Measurements from ENCODE around the gene MVB12B. TPM values are rescaled to one million over a fixed set of nuclear protein-coding genes. Genes with fewer than 3 reads are reported as not detected.

Gene MVB12B
- total RNA-seq, 1 experiment from 2014 or later, result 10.9 TPM

GRCh38 chr9:126399251-126399650 lies 72.6 kb downstream of the MVB12B start:
- TF ChIP-seq CBX3 (IDR thresholded peaks at IDR 0.05; ENCODE audit: low read depth) (no peak), TCF7L2 (IDR thresholded peaks at IDR 0.05; ENCODE audit: borderline replicate concordance, extremely low read depth, insufficient read depth, insufficient read length) (no peak), CEBPB (IDR thresholded peaks at IDR 0.05; ENCODE audit: low read depth) (no peak), POLR2AphosphoS5 (IDR thresholded peaks at IDR 0.05; ENCODE audit: low read depth, low read length) (no peak), JUND (IDR thresholded peaks at IDR 0.05) (no peak), RAD21 (IDR thresholded peaks at IDR 0.05; ENCODE audit: low read depth) (no peak), FOSL1 (IDR thresholded peaks at IDR 0.05; ENCODE audit: low read depth) (no peak), EGR1 (IDR thresholded peaks at IDR 0.05; ENCODE audit: low read depth) (no peak), EZH2 (IDR thresholded peaks at IDR 0.05) (no peak), ELF1 (IDR thresholded peaks at IDR 0.05; ENCODE audit: borderline replicate concordance, low read depth) (no peak), POLR2A (IDR thresholded peaks at IDR 0.05; ENCODE audit: borderline replicate concordance, extremely low read depth, insufficient read depth, insufficient read length) (no peak), YY1 (IDR thresholded peaks at IDR 0.05; ENCODE audit: extremely low read depth, insufficient replicate concordance, low read depth, low read length) (no peak), SIN3A (IDR thresholded peaks at IDR 0.05; ENCODE audit: low read depth) (no peak), SP1 (IDR thresholded peaks at IDR 0.05; ENCODE audit: low read depth) (no peak)
- TF ChIP-seq, protein P1, sequence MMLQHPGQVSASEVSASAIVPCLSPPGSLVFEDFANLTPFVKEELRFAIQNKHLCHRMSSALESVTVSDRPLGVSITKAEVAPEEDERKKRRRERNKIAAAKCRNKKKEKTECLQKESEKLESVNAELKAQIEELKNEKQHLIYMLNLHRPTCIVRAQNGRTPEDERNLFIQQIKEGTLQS (IDR thresholded peaks at IDR 0.05), result no peak
- TF ChIP-seq, protein P2, sequence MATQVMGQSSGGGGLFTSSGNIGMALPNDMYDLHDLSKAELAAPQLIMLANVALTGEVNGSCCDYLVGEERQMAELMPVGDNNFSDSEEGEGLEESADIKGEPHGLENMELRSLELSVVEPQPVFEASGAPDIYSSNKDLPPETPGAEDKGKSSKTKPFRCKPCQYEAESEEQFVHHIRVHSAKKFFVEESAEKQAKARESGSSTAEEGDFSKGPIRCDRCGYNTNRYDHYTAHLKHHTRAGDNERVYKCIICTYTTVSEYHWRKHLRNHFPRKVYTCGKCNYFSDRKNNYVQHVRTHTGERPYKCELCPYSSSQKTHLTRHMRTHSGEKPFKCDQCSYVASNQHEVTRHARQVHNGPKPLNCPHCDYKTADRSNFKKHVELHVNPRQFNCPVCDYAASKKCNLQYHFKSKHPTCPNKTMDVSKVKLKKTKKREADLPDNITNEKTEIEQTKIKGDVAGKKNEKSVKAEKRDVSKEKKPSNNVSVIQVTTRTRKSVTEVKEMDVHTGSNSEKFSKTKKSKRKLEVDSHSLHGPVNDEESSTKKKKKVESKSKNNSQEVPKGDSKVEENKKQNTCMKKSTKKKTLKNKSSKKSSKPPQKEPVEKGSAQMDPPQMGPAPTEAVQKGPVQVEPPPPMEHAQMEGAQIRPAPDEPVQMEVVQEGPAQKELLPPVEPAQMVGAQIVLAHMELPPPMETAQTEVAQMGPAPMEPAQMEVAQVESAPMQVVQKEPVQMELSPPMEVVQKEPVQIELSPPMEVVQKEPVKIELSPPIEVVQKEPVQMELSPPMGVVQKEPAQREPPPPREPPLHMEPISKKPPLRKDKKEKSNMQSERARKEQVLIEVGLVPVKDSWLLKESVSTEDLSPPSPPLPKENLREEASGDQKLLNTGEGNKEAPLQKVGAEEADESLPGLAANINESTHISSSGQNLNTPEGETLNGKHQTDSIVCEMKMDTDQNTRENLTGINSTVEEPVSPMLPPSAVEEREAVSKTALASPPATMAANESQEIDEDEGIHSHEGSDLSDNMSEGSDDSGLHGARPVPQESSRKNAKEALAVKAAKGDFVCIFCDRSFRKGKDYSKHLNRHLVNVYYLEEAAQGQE (IDR thresholded peaks at IDR 0.05; ENCODE audit: low read depth), result no peak
- Histone ChIP-seq H3K4me3 (replicated peaks in 1 of 2; ENCODE audit: low read depth in 1 of 2, low read length in 2 of 2) (no peak overlapping the region), H3K27ac (ENCODE audit: low read depth, low read length) (no peak overlapping the region), H3K36me3 (ENCODE audit: control insufficient read depth in 1 of 2, insufficient read depth in 2 of 2, low read length in 2 of 2) (no peaks in the 10 kb centered on the region), H3K9me2 (ENCODE audit: insufficient read depth) (no peaks in the 10 kb centered on the region), H4K20me1 (ENCODE audit: insufficient read depth) (no peaks in the 10 kb centered on the region), H3K9me3 (ENCODE audit: control insufficient read depth in 1 of 2, insufficient read depth in 1 of 2, low read depth in 1 of 2, low read length in 2 of 2) (no peaks in the 10 kb centered on the region), H3K4me1 (ENCODE audit: control insufficient read depth in 1 of 2, insufficient read depth in 2 of 2, low read length in 2 of 2) (peaks cover 11 to 13% of the 10 kb centered on the region in 2 experiments; a peak in 3 of 4 replicates), H3K4me2 (ENCODE audit: low read length) (no peak overlapping the region), H3K27me3 (ENCODE audit: insufficient read depth, low read length) (no peaks in the 10 kb centered on the region), H3K79me2 (ENCODE audit: insufficient read depth, low read length) (no peaks in the 10 kb centered on the region), H2AFZ (ENCODE audit: low read depth, low read length, poor library complexity, severe bottlenecking) (no peak overlapping the region), H3K9ac (ENCODE audit: low read length) (no peak overlapping the region)
- POLR2A ChIA-PET, result no interaction called here
- intact Hi-C loops (cut with micrococcal nuclease), result loop anchor here (5.0 kb wide), 1 partner anchor 82 kb away; no protein-coding TSS in a partner anchor
- ATAC-seq (no peak), DNase-seq (ENCODE audit: low read depth, low spot score) (no peak)
- BruUV-seq (replicated peaks), result no TSS peak
- CTCF ChIA-PET, result interaction anchor here (0.8 to 2.3 kb wide), 6 partner anchors 12 to 991 kb away, joined by 3 to 21 read pairs (median 4); no protein-coding TSS in a partner anchor
- RAD21 ChIA-PET (ENCODE audit: low non-redundant PET in 1 of 2, low total read pairs in 2 of 2, uncharacterized antibody in 2 of 2, unreplicated experiment in 2 of 2), result interaction anchor here (0.6 to 1.0 kb wide), 2 partner anchors 96 to 226 kb away, joined by 3 to 4 read pairs; no protein-coding TSS in a partner anchor

All from HCT116 (cell line).